GM12891 (cell line): ENCODE measurements around the gene PDS5A.

Experiments
- DNase-seq: peaks from one replicate; pipeline ENCODE4 v3.0.0; 2011; ENCODE audit warnings: low spot score; ENCODE audit not compliant: insufficient read length
- FAIRE-seq: peaks from 2 replicates; lab custom pipeline; 2011; peaks lifted over from hg19 to GRCh38; lab: Jason Lieb, UNC
- PAX5 ChIP-seq: IDR thresholded peaks from 2 replicates; pipeline ENCODE4 v1.6.1; 2011; ENCODE audit warnings: low read length, moderate library complexity, mild to moderate bottlenecking; ENCODE audit not compliant: insufficient read depth, severe bottlenecking
- POLR2A ChIP-seq: IDR thresholded peaks from 2 replicates; pipeline ENCODE4 v1.6.1; 2011; ENCODE audit warnings: low read depth, low read length, control low read depth
- POLR2AphosphoS5 ChIP-seq: IDR thresholded peaks from 2 replicates; pipeline ENCODE4 v1.6.1; 2011; ENCODE audit warnings: low read depth, low read length, control low read depth
- POU2F2 ChIP-seq: IDR thresholded peaks from 2 replicates; pipeline ENCODE4 v1.6.1; 2011; ENCODE audit warnings: low read depth, mild to moderate bottlenecking, control low read depth, low read length, moderate library complexity
- SPI1 ChIP-seq: IDR thresholded peaks from 2 replicates; pipeline ENCODE4 v1.6.1; 2011; ENCODE audit warnings: low read depth, low read length, control low read depth
- TAF1 ChIP-seq: IDR thresholded peaks from 2 replicates; pipeline ENCODE4 v1.6.1; 2011; ENCODE audit warnings: low read depth, low read length, control low read depth

Gene PDS5A

DNA sequence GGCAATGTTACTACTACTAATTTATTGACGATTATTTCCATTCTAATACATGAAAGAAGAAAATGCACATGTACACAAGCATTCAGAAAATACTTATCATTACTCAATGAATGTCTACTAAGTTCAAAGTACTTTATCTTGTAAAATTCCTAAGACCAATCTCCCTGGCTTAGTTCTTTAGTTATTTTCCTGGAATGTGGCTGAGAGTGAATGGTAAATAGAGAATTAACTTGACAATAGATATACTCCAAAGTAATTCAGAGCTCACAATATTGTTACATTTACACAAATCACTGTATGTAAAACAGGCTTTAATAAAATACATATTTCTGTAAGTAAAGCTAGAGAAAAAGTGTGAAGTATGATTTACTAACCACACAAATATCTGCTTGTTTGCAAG is 79.7 kb downstream of the PDS5A start:
- FAIRE-seq: no peak
- no peak for TF ChIP-seq POU2F2
- no peak for DNase-seq

- TF ChIP-seq POLR2A (no peak), POU2F2 (no peak), POLR2AphosphoS5 (no peak), SPI1 (no peak), TAF1 (no peak), PAX5 (no peak)
- DNase-seq (no peak), FAIRE-seq (peak; percentile 56)
Measured at GRCh38 chr4:39893693-39894072, 84.0 kb downstream of the PDS5A start.

DNA sequence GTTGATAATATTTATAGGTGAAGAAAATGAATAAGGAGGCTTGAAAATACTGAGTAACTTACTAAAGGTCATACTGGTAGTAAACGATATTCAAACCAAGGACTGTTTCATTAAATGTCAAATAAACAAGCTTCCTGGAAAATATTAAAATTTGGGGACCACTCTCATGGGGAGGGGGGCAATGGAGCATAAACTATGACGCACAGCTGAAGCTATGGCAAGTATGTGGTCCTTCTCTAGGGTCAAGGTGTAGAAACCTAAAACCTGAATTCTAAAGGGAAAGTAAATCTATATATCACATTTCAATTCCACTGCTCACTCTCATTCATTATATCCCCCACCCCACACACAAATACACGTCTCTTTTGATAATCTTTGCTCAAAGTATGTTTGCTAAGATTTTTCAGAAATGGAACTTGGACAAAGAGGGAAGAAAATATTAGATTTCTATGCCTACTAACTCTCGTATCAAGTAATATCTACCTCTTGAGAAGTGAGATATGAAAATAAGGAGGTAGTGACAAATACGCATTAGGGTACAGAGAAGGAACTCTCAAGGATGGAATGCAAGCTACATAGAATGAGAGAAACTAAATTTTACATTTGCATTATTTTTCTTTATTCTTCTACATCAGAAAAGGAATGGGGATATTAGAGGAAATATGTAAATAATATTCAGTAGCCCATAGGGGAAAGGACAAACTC is 84.6 kb downstream of the PDS5A start:
- DNase-seq: no peak
- no peak for FAIRE-seq
- TF ChIP-seq POLR2A (no peak), POLR2AphosphoS5 (no peak), TAF1 (no peak), PAX5 (no peak), SPI1 (no peak), POU2F2 (no peak)

- no peak for DNase-seq
- no peak for FAIRE-seq
- TF ChIP-seq POLR2A (no peak), SPI1 (no peak)
Measured at GRCh38 chr4:39889226-39889625, 88.5 kb downstream of the PDS5A start.

- TF ChIP-seq POLR2AphosphoS5 (no peak), SPI1 (no peak), POU2F2 (no peak), POLR2A (no peak), TAF1 (no peak), PAX5 (no peak)
- DNase-seq (no peak), FAIRE-seq (no peak)
Measured at GRCh38 chr4:39888541-39888940, 89.2 kb downstream of the PDS5A start.

GRCh38 chr4:39883646-39884045 is 94.1 kb downstream of the PDS5A start:
- FAIRE-seq: no peak
- DNase-seq: no peak
- no peak for TF ChIP-seq TAF1
- TF ChIP-seq SPI1: no peak

DNA sequence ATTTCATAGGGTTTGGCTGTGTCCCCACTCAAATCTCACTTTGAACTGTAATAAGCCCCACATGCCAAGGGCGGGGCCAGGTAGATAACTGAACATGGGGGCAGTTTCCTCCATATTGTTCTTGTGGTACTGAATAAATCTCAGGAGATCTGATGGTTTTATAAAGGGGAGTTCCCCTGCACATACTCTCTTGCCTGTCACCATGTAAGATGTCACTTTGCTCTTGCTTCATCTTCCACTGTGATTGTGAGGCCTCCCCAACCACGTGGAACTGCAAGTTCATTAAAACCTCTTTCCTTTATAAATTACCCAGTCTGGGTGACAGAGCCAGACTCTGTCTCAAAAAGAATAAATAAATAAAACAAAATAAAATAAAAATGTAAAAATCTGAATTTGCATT is 95.9 kb downstream of the PDS5A start:
- DNase-seq: no peak
- TF ChIP-seq POLR2A (no peak), TAF1 (no peak), PAX5 (no peak), POLR2AphosphoS5 (no peak), POU2F2 (no peak), SPI1 (no peak)
- no peak for FAIRE-seq

DNA sequence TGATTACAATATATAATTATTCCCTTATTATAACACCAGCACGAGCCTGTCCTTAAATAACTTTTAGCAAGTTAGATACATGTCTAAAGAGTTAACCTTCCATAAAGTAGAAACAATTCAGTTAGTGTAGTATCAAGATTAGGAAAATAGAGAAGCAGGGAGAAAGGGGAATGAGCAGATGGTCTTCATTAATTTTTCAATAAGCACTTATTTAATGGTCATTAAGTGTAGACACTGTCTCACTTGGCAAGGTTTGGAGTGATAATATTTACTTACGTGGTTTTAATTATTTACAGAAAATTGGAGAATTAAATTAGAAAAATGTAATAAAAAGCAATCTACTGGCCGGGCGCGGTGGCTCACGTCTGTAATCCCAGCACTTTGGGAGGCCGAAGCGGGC is 99.7 kb downstream of the PDS5A start:
- DNase-seq: no peak
- FAIRE-seq: no peak
- TF ChIP-seq POLR2AphosphoS5 (no peak), TAF1 (no peak), PAX5 (no peak), POLR2A (no peak)

DNA sequence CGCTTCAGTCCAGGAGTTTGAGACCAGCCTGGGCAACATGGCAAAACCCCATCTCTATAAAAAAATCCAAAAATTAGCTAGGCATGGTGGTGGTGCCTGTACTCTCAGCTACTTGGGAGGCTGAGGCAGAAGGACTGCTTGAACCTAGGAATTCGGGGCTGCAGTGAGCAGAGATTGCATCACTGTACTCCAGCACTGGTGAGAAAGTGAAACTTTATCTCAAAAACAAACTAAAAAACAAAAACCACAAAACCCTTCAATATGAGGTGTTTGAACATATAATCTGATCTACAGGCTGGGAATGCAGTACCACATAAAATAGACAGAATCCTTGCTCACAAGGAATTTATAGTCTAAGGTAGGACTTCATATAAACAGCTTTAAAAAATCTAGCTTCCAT is 103.9 kb downstream of the PDS5A start:
- peak; percentile 85 for FAIRE-seq
- TF ChIP-seq POLR2A: no peak
- TF ChIP-seq POU2F2: no peak
- no peak for TF ChIP-seq TAF1
- TF ChIP-seq PAX5: no peak
- no peak for TF ChIP-seq SPI1
- TF ChIP-seq POLR2AphosphoS5: no peak

DNA sequence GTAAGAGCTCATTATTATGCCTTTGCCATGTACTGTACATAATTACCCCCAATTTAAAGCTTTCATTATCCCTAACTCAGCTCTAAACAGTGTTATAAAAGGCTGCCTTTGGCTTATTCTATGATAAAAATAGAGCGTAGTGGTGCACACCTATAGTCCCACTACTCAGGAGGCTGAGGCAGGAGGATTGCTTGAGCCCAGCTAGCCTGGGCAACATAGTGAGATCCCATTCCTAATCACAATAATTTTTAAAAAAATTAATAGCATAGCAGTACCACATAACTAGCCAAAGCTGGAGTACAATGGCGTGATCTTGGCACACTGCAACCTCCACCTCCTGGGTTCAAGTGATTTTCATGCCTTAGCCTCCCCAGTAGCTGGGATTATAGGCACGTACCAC is 112.4 kb downstream of the PDS5A start:
- DNase-seq (no peak), FAIRE-seq (no peak)
- TF ChIP-seq POLR2AphosphoS5 (no peak), SPI1 (no peak), PAX5 (no peak), TAF1 (no peak), POU2F2 (no peak), POLR2A (no peak)

More for the DNA sequence above, 103.9 kb downstream of the PDS5A start:
- DNase-seq: no peak

GRCh38 chr4:39864391-39864790 is 113.3 kb downstream of the PDS5A start:
- FAIRE-seq: no peak

GRCh38 chr4:39860804-39861203 is 116.9 kb downstream of the PDS5A start:
- TF ChIP-seq POLR2AphosphoS5 (no peak), POLR2A (no peak), TAF1 (no peak), SPI1 (no peak), PAX5 (no peak), POU2F2 (no peak)
- FAIRE-seq: no peak

More at GRCh38 chr4:39864391-39864790, 113.3 kb downstream of the PDS5A start:
- no peak for TF ChIP-seq TAF1
- TF ChIP-seq POLR2A: no peak
- no peak for TF ChIP-seq SPI1
- no peak for TF ChIP-seq POU2F2
- no peak for TF ChIP-seq PAX5
- no peak for DNase-seq

More at GRCh38 chr4:39860804-39861203, 116.9 kb downstream of the PDS5A start:
- no peak for DNase-seq
